ENCODE data around the gene GUCD1.
A peak's percentile ranks its signal among the peaks of the same experiment; 100 is the strongest.

The GUCD1 gene

DNA sequence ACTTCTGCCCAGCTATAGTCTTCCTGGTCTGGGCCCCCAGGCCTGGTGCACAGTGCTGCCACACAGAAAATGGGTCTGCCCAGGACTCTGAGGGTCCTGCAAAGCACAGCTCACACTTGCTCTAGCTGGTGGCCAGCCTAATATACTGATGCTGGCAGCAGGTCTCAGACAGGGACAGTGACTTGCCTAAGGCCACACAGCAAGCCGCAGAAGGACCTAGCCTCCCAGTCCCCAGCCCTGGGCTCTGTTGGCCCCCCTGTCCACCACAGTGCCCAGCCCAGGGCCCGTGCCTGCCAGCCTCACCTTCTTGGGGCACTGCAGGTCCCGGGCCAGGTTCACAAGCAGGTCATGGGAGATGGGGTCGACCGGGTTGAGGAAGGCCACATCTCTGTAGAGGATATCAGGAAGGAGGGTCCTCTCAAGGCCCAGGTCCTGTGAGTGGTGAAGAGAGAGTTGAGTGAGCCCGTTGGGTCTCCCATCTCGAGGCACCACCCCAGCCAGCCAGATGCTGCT, 34.6 kb upstream of the GUCD1 start:
- no peak for DNase-seq

DNA sequence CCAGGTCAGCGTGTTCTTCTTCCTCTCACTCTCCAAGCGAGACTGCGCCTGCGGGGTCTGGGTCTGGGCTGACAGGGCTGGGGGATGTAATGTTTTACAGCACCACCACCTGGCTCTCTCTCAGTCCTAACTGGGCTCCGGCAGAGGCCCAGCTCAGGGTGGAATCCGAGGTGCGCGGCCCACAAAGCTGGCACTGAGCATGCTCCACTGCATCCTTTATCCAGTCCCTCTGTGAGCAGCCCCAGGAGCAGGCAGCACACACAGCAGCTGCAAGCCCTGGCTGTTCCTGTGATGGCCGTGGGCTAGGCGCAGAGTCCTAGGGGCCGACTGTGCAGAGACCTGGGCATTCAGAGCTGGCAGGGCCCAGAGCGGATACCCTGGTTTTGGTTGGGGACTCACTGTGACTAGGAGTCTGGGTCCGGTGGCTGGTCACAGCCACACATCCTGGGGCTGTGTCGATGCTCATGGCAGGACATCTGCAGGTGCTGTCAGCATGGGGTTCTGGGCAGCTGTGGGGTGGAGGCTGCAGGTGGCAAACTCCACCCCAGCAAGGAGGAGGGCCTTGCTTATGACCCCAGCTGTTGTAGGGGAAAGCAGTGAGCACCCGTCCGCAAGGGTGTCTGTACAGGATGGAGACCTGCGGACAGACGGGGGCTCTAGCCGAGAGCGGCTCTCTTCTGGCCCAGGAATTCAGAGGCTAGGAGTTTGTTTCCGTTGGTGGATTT, 34.0 kb upstream of the GUCD1 start:
- no peak for DNase-seq

DNA sequence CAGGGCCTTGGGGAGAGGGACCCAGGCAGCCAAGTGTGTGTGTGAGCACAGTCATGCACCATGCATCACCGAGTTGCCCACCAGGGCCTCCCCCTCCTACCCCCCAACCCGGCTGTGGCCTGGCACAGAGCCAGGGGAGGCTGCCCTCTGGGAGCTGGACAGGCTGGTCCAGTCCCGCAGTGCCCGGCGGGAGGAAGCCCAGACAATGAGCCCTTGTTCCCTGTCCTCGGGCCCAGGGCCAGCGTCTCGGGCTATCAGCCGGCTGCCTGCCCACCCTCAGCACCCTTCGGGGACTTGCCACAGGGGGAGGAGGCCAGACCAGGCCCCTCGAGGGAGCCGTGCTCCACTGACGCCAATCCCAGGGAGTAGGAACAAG, 33.4 kb upstream of the GUCD1 start:
- no peak for DNase-seq

DNA sequence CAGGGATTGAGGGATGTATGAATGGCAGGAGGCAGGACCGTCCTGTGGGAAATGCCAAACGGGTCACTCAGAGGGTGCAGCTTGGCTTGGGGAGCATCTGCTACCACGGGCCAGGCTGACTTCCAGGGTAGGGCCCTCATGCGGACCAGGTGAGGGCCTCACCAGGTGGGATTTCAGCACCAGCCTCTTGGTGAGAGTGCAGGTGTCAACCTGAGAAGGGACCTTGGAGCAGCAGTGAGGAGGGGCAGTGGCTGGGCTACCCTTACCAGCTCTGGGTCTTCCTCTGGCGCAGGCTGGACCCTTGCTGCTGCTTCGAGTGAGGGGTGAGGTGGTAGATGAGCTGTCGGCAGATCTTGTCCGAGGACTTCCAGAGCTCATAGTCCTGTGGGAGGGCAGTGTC, 33.0 kb upstream of the GUCD1 start:
- no peak for DNase-seq

DNA sequence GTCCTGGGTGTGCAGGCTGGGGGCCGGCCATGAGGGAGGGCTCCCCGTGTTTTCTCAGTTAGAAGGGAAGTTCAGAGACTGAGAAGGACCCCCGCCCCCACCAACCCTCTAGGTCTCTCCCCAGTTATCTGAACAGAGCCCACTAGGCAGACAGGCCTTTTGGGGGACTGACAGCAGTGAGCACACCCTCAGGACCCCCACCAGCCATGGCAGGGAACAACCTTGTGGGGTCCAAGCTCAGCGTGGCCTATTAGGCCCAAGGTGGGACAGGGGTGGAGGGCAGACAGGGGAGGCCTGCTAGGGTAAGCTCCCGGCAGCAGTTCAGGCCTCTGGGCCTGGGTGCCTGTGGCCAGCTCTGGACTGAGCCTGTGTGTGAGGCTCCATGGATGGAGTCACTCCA, 32.3 kb upstream of the GUCD1 start:
- no peak for DNase-seq

DNA sequence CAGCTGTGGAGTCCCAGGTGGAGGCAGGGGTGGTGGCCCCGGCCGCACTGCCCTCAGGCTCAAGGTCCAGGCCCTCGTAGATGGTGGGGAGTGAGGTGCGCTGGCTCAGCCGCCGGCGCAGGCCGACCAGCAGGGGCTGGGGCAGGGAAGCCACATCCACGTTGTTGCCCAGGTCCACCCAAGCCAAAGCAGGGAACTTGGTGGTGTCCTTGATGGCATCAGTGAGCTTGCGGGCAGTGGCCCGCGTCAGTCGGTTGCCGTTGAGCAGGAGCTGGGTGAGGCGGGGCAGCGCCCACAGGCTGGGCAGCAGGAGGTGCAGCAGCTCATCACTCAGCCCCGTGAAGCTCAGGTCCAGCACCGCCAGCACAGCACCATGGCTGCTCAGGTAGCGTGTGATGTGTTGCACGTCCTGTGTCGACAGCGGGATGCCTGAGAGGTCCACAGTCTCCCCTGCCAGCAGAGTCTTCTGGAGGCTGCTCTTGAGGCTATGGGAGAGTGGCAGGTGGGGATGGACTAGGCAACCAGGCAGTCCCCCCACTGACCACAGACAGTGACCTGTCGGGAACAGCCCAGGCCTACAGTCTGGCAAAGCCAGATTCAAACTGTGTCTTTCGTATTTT, 31.1 kb upstream of the GUCD1 start:
- DNase-seq = no peak

DNA sequence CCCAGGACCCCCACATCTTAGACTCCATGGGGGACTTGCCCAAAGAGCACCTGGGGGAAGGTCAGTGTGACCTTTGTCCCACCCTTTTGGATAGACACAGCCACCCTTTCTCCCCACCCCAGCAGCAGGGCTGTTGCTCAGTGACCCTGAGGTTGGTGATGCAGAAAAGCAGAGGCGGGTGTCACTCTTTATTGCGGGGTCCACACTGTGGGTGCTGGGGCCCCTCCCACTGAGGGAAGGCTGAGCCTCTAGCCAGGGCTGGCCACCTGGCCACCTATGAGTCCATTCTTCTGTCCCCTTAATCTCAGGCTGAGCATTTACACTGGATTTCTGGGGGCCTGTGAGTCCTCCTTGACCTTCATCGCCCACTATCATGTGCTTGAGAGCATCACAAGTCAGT, 30.5 kb upstream of the GUCD1 start:
- DNase-seq = no peak

DNA sequence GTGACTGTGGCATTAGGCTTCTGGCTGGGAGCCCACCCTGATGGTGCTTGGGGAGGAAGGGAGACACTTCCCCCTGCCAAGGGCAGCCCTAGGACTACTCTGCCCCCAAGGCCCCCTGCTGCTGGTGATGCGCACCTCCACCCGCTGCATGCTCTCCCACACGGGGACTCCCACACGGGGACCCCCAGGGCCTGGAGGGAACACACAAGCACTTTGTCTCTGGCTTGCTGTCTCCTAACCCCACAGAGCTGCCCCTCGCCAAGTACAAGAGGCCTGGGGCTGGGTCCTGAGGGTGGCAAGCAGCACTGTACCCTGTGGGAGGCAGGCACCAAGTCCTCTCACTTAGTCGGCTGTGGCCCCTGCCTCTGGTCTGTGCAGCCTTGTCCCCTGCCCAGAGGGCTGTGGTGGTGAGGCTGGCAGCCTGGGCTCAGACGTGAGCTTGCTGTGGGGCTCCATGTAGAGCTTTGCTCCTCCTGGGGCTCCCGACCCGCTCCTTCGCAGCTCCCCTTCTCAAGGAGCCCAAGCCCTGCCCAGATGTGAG, 30.0 kb upstream of the GUCD1 start:
- no peak for DNase-seq

DNA sequence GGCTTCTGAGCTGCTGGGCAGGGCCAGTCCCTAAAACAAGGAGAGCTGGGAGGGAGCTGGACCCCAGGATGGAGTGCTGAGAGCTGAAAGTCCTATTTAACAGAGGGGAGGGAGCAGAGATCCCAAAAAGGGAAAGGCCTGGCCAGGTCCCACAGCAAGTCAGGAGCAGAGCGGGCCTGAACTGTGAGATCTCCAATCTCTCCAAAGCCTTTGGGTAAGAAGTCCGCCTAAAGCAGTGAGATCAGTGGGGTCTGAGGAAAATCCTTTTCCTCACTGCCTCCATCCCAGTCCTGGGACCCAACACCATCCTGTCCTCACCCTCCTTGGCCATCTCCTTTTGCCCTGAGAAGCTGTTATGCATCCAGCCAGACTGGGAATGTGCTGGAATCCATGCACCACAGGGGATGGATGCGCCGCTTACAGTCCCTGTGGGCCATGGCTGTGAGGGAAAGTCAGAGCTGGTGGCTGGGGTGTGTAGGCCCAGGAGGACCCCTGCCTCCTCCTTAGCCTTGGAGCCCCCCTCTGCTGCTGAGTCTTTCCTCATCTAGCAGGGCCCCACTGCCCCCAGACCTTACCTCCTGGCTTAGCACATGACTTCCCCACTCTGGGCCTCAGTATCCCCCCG, 29.3 kb upstream of the GUCD1 start:
- no peak for DNase-seq

DNA sequence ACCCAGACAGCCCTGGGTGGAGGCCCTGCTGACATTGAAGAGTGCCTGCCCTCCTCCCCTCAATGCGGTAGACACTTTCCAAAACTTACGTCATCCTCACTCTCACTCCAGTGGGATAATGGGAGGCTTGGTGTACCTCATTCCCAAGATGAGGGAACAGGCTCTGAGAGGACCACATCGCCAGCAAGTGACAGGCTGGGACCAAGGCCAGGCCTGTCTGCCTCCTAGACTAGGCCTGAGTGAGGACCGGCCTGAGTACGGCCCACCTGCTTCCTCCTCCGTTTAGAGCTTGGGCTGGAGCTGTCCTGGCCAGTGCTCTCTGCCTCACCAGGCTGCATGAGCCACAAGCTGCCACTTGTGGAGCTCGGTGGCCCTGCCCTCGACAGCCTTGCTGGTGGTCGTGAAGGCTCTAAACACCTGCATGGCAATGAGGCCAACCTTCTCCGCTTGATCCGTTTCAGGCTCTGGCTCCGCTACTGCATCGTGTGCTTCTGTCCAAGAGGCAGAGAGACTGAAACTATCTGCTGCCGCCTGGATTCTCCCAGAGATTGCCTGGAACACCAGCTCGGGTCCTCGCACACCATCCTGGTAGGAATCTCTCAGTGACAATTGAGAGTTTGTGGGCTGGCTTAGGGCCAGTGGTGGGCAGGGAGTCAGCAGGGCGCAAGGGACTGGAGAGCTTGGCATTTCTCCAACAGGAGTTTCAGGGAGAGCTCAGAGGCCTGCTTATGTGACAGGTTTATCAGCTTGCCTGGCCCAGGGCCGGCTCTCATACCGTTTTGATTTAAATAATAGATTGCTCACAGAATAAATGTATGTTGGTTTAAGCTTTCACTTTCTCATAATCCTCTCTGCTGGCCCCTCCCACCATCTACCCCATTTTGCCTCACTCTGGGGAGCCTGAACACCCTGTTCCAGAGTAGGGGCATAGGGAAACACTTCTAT, 28.6 kb upstream of the GUCD1 start:
- peak; percentile 54 for DNase-seq

DNA sequence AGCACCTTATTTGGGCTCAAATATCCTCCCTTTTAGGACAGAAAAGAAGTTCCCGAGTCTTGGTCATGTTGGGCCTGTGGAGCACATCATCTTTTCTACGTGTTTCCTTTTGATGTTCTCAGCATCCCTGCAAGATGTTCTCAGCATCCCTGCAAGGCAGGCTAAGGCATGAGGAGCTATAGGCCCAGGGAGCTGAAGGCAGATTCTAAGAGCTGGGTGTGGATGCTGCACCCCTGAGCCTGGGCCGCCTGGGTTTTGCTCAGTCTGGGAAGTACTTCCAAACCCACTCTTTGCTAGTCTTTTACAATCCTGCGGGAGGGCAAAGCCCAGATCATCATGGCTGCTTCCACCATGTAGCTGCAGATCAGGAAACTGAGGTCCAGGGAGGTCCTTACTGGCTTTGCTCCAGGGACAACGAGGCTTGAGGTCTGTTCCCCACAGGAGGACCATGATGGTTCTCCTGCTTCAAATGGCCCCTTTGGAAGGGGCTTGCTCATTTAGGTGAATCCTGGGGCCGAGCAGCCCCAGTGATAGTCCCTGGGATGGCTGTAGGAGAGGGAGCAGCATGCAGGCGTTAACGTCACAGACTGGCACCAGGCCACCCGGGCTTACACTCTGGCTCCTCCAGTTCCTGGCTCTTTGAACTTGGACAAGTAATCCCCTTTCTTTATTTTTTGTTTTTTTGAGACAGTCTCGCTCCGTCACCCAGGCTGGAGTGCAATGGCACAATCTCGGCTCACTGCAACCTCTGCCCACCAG, 27.3 kb upstream of the GUCD1 start:
- no peak for DNase-seq

DNA sequence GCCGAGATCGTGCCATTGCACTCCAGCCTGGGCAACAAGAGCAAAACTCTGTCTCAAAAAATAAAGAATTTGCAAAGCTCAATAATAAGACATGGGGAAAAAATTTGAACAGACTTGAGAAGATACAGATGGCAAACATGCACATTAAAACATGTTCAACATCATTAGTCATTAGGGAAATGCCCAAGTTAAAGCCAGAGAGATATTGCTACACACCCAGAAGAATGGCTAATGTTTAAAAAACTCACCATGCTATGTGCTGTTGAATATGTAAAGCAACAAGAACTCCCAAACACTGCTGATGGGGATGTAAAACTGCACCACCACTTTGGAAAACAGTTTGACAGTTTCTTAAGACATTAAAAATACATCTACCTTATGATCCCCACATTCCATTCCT, 25.3 kb upstream of the GUCD1 start:
- DNase-seq = no peak

DNA sequence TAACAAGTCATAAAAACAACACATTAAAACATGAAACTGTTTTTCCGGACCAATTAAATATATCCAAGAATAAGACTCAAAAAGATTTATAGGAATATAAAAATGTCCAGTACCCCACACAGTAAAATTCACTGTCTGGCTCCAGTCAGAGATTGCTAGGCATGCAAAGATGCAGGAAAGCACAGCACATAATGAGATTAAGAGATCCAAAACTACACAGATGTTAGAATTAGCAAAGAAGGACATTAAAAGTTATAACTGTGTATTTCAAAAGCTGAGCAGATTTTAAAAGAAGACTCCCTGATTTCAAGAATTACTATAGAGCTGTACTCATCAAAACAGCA, 24.3 kb upstream of the GUCD1 start:
- DNase-seq = no peak

DNA sequence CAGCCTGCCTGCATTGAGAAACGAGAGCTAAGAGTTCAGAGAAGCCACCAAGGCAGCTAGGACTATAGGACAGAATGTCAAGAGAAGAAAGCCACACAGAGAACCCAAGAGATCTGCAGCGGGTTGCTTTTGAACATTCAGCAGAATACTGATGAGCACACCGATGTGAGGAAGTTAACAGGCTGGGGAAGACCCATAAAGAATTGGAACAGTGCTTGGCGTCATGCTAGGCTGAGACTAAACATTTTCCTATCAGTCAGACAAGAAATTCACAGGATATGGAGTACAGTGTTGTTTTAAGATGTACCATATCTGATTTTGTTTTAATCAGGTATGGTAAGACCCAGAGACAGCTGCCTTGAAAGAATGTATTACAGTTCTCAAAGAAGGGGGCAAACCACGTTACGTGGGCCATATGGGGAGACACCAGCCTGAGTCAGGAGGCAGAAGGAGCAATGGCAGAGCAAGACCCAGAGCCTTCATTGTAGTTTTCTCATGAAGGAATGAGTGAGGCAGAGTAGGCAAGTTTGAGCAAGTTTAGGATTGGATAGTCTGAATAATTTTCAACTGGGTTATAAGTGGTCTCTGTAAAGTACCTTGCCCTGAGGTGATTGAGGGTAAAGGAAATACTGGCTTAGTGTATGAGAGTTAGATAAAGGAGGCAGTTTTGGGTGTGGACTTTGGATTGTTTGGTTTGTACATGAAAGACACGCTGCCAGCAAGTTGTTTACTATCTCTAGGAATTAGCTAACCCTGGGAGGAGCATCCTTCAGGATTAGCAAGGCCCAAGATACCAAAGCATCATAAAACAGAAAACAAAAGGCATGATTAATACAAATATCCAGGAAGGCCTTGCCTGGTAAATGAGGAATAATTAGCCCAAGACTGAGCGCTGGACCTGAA, 23.7 kb upstream of the GUCD1 start:
- DNase-seq = peak; percentile 38

DNA sequence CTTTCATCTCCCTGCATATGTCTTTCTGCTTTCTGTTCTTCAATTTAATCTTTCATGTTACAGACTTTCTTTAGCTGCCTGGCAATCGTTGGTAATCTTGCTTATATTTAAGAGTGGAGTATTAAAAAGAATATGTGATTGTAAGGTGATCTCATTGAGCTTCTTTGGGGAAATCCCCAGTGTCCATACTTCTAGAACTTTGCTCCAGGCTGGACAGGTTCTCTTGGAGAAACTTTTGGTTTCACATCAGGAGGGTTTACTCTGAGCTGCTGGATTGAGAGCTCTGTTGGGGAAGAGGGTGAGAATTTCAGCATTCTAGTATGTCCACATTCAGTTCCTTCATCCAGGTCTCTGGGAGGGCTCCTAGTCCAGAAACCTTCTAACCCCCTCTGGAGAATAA, 21.8 kb upstream of the GUCD1 start:
- DNase-seq = no peak

DNA sequence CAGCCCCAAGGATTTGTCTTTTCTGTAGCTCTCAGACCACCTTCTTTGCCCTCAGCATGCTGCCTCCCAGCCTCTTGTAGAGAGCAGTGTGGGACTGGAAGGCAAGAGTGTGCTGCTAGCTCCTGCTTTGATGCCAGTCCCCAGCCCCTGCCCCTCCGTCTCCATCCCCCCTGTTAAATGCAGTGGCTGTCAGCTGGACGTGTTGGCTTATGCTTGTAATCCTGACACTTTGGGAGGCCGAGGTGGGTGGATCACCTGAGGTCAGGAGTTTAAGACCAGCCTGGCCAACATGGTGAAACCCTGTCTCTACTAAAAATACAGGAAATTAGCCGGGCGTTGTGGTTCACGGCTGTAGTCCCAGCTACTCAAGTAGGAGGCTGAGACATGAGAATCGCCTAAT, 16.3 kb upstream of the GUCD1 start:
- no peak for DNase-seq

DNA sequence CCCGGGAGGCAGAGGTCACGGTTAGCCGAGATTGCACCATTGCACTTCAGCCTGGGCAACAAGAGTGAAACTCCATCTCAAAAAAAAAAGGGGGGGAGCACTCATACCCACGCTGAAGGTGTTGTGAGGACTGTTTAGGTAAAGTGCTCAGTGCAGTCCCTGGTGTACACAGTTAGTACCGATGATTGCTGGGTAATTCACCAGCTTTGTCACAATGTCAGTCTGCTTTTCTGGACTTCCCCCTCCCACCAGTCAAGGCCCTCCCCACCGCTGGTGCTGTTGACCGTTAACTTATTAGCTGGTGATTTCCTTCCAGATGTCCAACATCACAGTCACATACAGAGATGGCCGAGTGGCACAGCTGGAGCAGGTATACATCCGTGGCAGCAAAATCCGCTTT, 12.7 kb upstream of the GUCD1 start:
- no peak for DNase-seq

DNA sequence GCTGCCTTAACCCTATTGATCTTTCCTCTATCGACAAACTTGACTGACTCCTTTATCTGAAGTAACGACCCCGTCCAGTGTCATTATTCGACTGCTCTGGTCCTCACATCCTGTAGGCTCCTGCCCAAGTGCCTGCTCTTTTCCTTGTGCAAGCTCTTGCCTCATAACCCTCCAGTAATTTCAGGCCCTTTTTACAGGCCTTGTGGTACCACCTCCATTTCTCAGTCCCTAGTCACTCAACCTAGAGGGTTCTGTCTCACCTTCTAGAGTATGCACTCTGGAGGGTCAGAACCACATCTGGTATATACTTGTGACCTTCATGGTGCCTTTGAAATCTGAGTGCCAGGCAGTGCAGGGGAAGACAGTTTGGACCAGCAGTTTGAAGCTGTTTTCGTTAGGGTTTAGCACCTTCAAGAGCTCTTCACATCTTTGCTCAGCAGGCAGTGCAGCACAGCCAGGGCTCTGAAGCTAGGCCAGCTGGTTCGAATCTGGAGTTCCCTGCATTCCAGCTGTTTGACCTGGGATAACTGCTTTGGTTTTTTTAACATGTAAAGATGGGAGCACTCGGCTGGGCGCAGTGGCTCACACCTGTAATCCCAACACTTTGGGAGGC, 12.1 kb upstream of the GUCD1 start:
- no peak for DNase-seq

DNA sequence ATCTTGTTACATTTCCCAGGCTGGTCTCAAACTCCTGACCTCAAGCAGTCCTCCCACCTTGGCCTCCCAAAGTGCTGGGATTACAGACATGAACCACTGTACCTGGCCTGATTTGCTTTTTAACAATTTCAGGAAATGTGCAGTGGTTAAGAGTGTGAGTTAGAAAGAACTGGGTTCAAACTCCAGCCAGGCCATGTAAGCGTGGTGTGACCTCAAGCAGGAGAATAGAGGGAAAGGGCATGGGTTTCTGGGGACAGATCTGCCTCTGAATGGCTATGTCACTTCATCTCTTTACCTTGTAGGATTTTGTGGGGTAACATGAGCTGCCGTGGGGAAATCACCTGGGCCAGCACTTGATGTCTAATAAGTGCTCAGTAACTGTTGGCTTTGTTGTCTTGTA, 10.1 kb upstream of the GUCD1 start:
- no peak for DNase-seq

DNA sequence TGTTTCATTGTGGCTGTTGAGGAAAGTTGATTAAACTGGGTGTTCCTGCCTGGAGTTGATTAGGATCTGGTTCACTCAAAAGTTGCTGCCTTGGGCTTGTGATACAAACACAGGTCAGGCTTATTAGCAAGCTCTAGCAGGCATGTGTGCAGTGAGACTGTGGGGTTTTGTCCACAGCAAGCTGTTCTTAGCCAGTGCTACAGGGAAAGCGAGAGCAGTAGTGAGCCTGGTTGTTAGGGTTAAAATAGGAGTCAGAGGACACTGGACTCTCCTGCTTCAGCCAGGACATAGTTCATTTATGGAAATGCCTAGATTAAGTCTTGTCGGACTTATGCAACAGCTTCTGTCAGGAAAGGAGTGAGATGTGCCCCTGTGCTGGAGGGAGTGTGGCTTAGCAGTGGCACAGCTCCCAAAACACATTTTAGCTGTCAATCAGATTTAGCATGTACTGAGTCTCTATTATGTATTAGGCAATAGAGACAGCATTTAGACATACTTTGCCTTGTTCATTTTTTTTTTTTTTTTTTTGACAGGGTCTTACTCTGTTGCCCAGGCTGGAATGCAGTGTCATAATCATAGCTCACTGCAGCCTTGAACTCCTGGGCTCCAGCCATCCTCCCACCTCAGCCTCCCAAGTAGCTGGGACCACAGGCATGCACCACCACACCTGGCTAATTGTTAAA, 9.6 kb upstream of the GUCD1 start:
- DNase-seq = peak; percentile 34

All from hematopoietic multipotent progenitor cell treated with erythropoietin and hydrocortisone succinate and interleukin-3 and kit ligand, for 8 days (in vitro differentiated cells).